AG04450 (cell line): Measurements from ENCODE around the gene RCOR2. TPM values are rescaled to one million over a fixed set of nuclear protein-coding genes. Genes with fewer than 3 reads are reported as not detected.

Experiments used
- CTCF ChIA-PET: fragments of 300-600, 350-600 bp; formaldehyde crosslinking; extraction: SDS; loops from one replicate; lab custom pipeline; 2022; ENCODE audit warnings: antibody characterized with exemption, inconsistent platforms; lab: Charles Lee
- POLR2A ChIA-PET: fragments of 350-600 bp; formaldehyde crosslinking; extraction: SDS; loops from one replicate; lab custom pipeline; 2021; ENCODE audit warnings: antibody characterized with exemption, inconsistent platforms; lab: Yijun Ruan, JAX
- DNase-seq: peaks from one replicate; pipeline ENCODE4 v3.0.0-alpha.2; 2011; ENCODE audit warnings: low read depth, low spot score
- H3K27ac ChIP-seq: one replicate; pipeline ENCODE4 v1.5.1; 2012; ENCODE audit warnings: low read depth, low read length, control low read depth
- H3K27me3 ChIP-seq: one replicate; pipeline ENCODE4 v1.6.0; 2012; ENCODE audit warnings: low read length; ENCODE audit not compliant: control insufficient read depth, insufficient read depth
- H3K4me3 ChIP-seq: 2 replicates; pipeline ENCODE4 v1.5.1; 2011; ENCODE audit warnings: mild to moderate bottlenecking, low read depth, low read length, control low read depth
- H3K9me3 ChIP-seq: 2 replicates; pipeline ENCODE4 v1.5.1; 2012; ENCODE audit warnings: low read length; ENCODE audit not compliant: control insufficient read depth, insufficient read depth
- CTCF ChIP-seq: IDR thresholded peaks from 2 replicates; pipeline ENCODE4 v1.5.1; 2011; ENCODE audit warnings: low read depth, low read length, control low read depth, inconsistent platforms
- polyA plus RNA-seq: library from polyadenylated mRNA; depleted of rRNA; stranded (reverse); fragments of >200 nt; gene quantifications from 2 replicates; pipeline ENCODE4 v1.2.3, GENCODE V29; 2011

RCOR2 gene
- polyA plus RNA-seq, 1 experiment, result 4.4 TPM

- POLR2A ChIA-PET, result no interaction called here
- H3K9me3 ChIP-seq, result no peaks in the 10 kb centered on the region
- DNase-seq, result no peak
- H3K27ac ChIP-seq, result no peak overlapping the region
- no peaks in the 10 kb centered on the region for H3K27me3 ChIP-seq
- TF ChIP-seq CTCF, result no peak
- no peak overlapping the region for H3K4me3 ChIP-seq
- CTCF ChIA-PET, result interaction anchor here (0.6 kb wide), 1 partner anchor 295 kb away, joined by 4 read pairs; no protein-coding TSS in a partner anchor
Measured at GRCh38 chr11:63908631-63909401, 8.1 kb downstream of the RCOR2 start.

GRCh38 chr11:63907808-63908530 is 9.0 kb downstream of the RCOR2 start:
- no peak overlapping the region for H3K27ac ChIP-seq
- no peak overlapping the region for H3K4me3 ChIP-seq
- no peaks in the 10 kb centered on the region for H3K27me3 ChIP-seq
- ChIA-PET POLR2A (no interaction called here), CTCF (interaction anchor here (1.9 kb wide), 1 partner anchor 70 kb away, joined by 23 read pairs; the partner anchor contains the start of gene MARK2)
- no peak for DNase-seq
- H3K9me3 ChIP-seq, result no peaks in the 10 kb centered on the region
- TF ChIP-seq CTCF, result no peak

GRCh38 chr11:63907063-63907462 is 9.9 kb downstream of the RCOR2 start:
- ChIA-PET POLR2A (interaction anchor here (0.6 kb wide), 1 partner anchor 225 kb away, joined by 5 read pairs; no protein-coding TSS in a partner anchor), CTCF (interaction anchor here (0.6 to 1.9 kb wide), 20 partner anchors 8 to 725 kb away, joined by 3 to 23 read pairs (median 4); partner anchors contain the start of gene MARK2)

GRCh38 chr11:63906585-63906984 is 10.4 kb downstream of the RCOR2 start:
- Histone ChIP-seq H3K27me3 (no peaks in the 10 kb centered on the region), H3K9me3 (no peaks in the 10 kb centered on the region), H3K4me3 (no peak overlapping the region), H3K27ac (no peak overlapping the region)
- POLR2A ChIA-PET, result interaction anchor here (0.6 kb wide), 1 partner anchor 224 kb away, joined by 5 read pairs; no protein-coding TSS in a partner anchor
- TF ChIP-seq CTCF, result 0 out of 2 replicates have a peak, but pooled peaks have one; percentile 20
- CTCF ChIA-PET, result interaction anchor here (0.6 to 1.9 kb wide), 24 partner anchors 8 to 724 kb away, joined by 3 to 23 read pairs (median 4); partner anchors contain the start of gene MARK2
- DNase-seq, result no peak

More at GRCh38 chr11:63907063-63907462, 9.9 kb downstream of the RCOR2 start:
- no peak for DNase-seq
- Histone ChIP-seq H3K4me3 (no peak overlapping the region), H3K27me3 (no peaks in the 10 kb centered on the region), H3K27ac (no peak overlapping the region), H3K9me3 (no peaks in the 10 kb centered on the region)
- no peak for TF ChIP-seq CTCF
